PFSK-1 (cell line): ENCODE measurements around the gene MCRIP2.

Source experiments
- FOXP2 ChIP-seq: optimal IDR thresholded peaks from 2 replicates; pipeline ENCODE3; 2011; ENCODE audit warnings: borderline replicate concordance, control low read depth, inconsistent platforms; ENCODE audit not compliant: insufficient read depth; ENCODE audit errors: extremely low read length, extremely low read depth
- POLR2AphosphoS5 ChIP-seq: IDR thresholded peaks from 2 replicates; pipeline ENCODE4 v1.6.1; 2012; ENCODE audit warnings: low read depth, mild to moderate bottlenecking, control low read depth, low read length, moderate library complexity
- TAF1 ChIP-seq: IDR thresholded peaks from 2 replicates; pipeline ENCODE4 v1.6.1; 2012; ENCODE audit warnings: low read length, control low read depth, borderline replicate concordance; ENCODE audit not compliant: insufficient read depth
- TF ChIP-seq, protein P1 (sequence below), 2 experiments: IDR thresholded peaks; 2 replicates each; pipeline versions ENCODE4 v1.6.1 to v1.8.0; 2011 to 2012; ENCODE audit warnings: low read depth in 2 of 2, low read length in 2 of 2, control low read depth in 1 of 2, inconsistent platforms in 1 of 2, mild to moderate bottlenecking in 1 of 2, moderate library complexity in 1 of 2; ENCODE audit not compliant: insufficient read depth in 1 of 2

DNA sequence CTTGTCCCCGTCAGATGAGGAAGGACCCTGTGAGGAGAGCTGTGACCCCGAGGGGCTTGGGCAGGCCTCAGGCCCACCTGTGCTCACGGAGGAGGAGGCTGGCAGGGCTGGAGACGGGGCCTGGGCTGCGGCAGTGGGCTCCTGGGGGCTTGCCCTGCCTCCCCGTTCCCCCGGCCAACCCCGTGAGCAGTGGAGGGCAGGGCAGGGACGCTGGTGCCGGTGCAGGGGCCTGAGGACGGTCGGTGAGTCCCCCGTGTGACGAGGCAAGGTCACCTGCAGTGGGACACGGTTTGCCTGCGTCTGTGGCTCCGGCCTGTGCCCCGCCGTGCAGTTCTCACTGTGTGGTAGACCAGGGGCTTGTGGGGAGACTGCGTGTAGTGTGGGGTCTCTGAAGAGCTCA lies 18.0 kb downstream of the MCRIP2 start:
- no peak for TF ChIP-seq POLR2AphosphoS5
- TF ChIP-seq, protein P1, sequence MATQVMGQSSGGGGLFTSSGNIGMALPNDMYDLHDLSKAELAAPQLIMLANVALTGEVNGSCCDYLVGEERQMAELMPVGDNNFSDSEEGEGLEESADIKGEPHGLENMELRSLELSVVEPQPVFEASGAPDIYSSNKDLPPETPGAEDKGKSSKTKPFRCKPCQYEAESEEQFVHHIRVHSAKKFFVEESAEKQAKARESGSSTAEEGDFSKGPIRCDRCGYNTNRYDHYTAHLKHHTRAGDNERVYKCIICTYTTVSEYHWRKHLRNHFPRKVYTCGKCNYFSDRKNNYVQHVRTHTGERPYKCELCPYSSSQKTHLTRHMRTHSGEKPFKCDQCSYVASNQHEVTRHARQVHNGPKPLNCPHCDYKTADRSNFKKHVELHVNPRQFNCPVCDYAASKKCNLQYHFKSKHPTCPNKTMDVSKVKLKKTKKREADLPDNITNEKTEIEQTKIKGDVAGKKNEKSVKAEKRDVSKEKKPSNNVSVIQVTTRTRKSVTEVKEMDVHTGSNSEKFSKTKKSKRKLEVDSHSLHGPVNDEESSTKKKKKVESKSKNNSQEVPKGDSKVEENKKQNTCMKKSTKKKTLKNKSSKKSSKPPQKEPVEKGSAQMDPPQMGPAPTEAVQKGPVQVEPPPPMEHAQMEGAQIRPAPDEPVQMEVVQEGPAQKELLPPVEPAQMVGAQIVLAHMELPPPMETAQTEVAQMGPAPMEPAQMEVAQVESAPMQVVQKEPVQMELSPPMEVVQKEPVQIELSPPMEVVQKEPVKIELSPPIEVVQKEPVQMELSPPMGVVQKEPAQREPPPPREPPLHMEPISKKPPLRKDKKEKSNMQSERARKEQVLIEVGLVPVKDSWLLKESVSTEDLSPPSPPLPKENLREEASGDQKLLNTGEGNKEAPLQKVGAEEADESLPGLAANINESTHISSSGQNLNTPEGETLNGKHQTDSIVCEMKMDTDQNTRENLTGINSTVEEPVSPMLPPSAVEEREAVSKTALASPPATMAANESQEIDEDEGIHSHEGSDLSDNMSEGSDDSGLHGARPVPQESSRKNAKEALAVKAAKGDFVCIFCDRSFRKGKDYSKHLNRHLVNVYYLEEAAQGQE (IDR thresholded peaks at IDR 0.05; ENCODE audit: insufficient read depth in 1 of 2, low read depth in 2 of 2, low read length in 2 of 2): no peak
- TF ChIP-seq FOXP2: no peak
- TF ChIP-seq TAF1: no peak
